Measurements from ENCODE around the gene SMARCD3.

DNA sequence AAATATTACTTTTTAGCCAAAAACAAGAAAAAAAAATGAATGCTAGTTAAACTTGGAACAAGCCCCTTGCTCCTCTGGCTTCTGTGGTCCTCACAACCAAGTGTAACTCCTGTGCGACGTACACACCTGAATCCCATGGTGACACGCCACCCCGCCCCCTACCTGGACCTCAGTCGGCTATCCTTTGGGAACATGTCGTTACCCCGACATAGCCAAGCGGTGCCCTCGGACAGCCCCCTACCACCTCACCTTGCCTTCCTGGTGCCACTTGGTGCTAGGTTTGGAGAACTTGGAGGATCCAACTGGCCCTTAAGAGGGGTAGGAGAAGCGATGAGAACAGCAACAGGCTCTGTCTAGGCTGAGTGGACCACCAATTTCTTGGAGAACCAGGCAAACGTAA, 12.0 kb upstream of the SMARCD3 start:
- TF ChIP-seq, protein P1, sequence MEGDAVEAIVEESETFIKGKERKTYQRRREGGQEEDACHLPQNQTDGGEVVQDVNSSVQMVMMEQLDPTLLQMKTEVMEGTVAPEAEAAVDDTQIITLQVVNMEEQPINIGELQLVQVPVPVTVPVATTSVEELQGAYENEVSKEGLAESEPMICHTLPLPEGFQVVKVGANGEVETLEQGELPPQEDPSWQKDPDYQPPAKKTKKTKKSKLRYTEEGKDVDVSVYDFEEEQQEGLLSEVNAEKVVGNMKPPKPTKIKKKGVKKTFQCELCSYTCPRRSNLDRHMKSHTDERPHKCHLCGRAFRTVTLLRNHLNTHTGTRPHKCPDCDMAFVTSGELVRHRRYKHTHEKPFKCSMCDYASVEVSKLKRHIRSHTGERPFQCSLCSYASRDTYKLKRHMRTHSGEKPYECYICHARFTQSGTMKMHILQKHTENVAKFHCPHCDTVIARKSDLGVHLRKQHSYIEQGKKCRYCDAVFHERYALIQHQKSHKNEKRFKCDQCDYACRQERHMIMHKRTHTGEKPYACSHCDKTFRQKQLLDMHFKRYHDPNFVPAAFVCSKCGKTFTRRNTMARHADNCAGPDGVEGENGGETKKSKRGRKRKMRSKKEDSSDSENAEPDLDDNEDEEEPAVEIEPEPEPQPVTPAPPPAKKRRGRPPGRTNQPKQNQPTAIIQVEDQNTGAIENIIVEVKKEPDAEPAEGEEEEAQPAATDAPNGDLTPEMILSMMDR (IDR thresholded peaks at IDR 0.05), result no peak
- no peak for TF ChIP-seq POLR2A (IDR thresholded peaks at IDR 0.05)
- no peak for TF ChIP-seq EP300 (IDR thresholded peaks at IDR 0.05)
- TF ChIP-seq POLR2AphosphoS5 (IDR thresholded peaks at IDR 0.05), result no peak
